ENCODE results near the gene MROH9.

DNA sequence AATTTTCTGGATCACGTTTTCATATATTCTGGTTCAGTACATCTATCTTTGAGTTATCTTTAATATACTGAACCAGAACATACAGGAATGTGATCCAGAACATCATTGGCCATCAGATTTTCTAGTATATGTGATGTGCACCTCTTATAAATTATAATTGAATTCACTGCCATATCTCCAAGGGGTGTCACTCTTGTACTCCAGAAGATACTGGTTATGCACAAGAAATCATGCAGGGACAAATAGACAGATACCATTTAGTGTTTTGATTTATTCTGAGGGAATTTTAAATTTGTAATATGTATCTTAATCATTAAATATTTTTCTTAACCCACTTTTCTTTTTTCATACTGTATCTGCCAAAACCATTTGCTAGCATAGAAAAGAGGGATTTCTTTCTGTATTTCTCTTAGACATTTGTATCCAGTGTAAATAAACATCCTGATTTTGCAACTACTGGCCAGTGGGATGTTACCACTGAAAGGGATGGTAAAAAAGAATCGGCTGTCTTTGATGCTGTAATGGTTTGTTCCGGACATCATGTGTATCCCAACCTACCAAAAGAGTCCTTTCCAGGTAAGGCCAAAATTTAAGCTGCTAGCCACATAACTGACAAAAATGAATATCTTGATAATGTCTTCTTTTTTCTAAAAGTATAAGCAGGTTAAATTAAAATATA, 172.1 kb downstream of the MROH9 start:
- TF ChIP-seq, protein P1, sequence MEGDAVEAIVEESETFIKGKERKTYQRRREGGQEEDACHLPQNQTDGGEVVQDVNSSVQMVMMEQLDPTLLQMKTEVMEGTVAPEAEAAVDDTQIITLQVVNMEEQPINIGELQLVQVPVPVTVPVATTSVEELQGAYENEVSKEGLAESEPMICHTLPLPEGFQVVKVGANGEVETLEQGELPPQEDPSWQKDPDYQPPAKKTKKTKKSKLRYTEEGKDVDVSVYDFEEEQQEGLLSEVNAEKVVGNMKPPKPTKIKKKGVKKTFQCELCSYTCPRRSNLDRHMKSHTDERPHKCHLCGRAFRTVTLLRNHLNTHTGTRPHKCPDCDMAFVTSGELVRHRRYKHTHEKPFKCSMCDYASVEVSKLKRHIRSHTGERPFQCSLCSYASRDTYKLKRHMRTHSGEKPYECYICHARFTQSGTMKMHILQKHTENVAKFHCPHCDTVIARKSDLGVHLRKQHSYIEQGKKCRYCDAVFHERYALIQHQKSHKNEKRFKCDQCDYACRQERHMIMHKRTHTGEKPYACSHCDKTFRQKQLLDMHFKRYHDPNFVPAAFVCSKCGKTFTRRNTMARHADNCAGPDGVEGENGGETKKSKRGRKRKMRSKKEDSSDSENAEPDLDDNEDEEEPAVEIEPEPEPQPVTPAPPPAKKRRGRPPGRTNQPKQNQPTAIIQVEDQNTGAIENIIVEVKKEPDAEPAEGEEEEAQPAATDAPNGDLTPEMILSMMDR (conservative IDR thresholded peaks at IDR 0.05; ENCODE audit: low read depth in 2 of 2), result no peak
- no peak for TF ChIP-seq REST (IDR thresholded peaks at IDR 0.05; ENCODE audit: unreplicated experiment)

Measured in GM23338 (cell line).